Upper lobe of left lung (tissue), 6 donors: ENCODE data around the gene TNXB. TPM values are rescaled to one million over a fixed set of nuclear protein-coding genes. Genes with fewer than 3 reads are reported as not detected.
"Not testable (repeated sequence)": the region's sequence is repeated elsewhere in the genome, so short reads cannot be mapped to it uniquely, and the experiment has no call there.

Experiments
- ATAC-seq, 2 donors: fragments of 200-7000 bp; cut with Tn5 transposase; one replicate each; pipeline ENCODE4 v1.9.1; 2022; ENCODE audit warnings: mild to moderate bottlenecking in 2 of 2, moderate library complexity in 2 of 2; ENCODE audit not compliant: low FRiP score in 2 of 2
- DNase-seq, 2 donors: peaks; one replicate each; pipeline ENCODE4 v3.0.0-alpha.2; 2019 to 2020
- H3K27ac ChIP-seq, 4 donors: fragments of 200-600 bp; sonication (generic); one replicate each; pipeline ENCODE4 v1.5.1; 2016 to 2019
- H3K27me3 ChIP-seq, 4 donors: fragments of 200-600 bp; sonication (generic); one replicate each; pipeline ENCODE4 v1.5.1; 2017 to 2019
- H3K36me3 ChIP-seq, 4 donors: fragments of 200-600 bp; sonication (generic); one replicate each; pipeline ENCODE4 v1.5.1; 2016 to 2019
- H3K4me1 ChIP-seq, 4 donors: fragments of 200-600 bp; sonication (generic); one replicate each; pipeline ENCODE4 v1.5.1; 2018 to 2019
- H3K4me3 ChIP-seq, 4 donors: fragments of 200-600 bp; sonication (generic); one replicate each; pipeline ENCODE4 v1.5.1; 2017 to 2019; ENCODE audit warnings: mild to moderate bottlenecking in 2 of 4, moderate library complexity in 1 of 4
- H3K9me3 ChIP-seq, 4 donors: fragments of 200-600 bp; sonication (generic); one replicate each; pipeline ENCODE4 v1.5.1; 2018 to 2019
- WGBS, 2 donors: methylation state at CpG; one replicate each; pipeline ENCODE4 v1.1.5; 2017 to 2018; 5-methylcytosine and 5-hydroxymethylcytosine counted together
- total RNA-seq, 6 donors: library from RNA; depleted of rRNA in 4 of 6; stranded (reverse); fragments of >200 nt in 4 of 6; gene quantifications; one replicate each; pipeline versions ENCODE4 v1.1.0 to v1.2.1, GENCODE V29; 2016 to 2021
- donor health status: DM: no; HTN: no; CAD: no; lungs with moderate emphysema.
- donor health status: DM: no; HTN: yes; CAD: no; lungs with severe emphysema.

TNXB gene
- total RNA-seq, 6 donors from 2014 or later: 58.1 to 206 (median 151) TPM

DNA sequence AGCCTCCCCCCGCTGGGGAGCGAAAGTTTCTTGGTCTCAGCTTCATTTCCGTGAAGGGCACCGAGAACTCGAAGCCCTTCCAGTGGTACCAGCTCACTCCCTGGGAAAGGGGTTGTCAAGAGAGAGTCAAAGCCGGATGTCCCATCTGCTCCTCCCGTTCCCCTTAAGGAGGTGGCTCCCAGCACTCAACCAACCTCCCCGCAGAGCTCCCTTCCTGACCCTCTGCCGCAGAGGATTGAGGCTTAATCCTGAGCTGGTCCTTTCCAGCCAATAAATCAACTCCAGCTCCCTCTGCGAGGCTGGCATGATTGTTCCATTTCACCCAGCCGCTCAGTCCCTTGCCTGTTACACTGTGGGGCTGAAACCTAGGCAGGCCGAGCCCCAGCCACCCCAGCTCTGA is 100.5 kb downstream of the TNXB start:
- not testable (repeated sequence) for H3K27me3 ChIP-seq, H3K27ac ChIP-seq, H3K4me1 ChIP-seq, ATAC-seq, H3K9me3 ChIP-seq, H3K4me3 ChIP-seq, H3K36me3 ChIP-seq
- WGBS, 2 donors: 52 to 76% methylated on average over 3 to 8 of the region's 12 CpGs
- peak in 1 of 2 donors; percentile 7 for DNase-seq

DNA sequence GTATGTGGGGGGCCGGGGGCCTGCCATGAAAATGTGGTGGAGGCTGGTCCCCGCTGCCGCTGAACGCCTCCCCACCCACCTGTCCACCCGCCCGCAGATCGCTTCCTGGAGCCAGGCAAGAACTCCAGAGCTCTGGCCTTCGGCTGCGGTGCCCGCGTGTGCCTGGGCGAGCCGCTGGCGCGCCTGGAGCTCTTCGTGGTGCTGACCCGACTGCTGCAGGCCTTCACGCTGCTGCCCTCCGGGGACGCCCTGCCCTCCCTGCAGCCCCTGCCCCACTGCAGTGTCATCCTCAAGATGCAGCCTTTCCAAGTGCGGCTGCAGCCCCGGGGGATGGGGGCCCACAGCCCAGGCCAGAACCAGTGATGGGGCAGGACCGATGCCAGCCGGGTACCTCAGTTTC is 101.1 kb downstream of the TNXB start:
- peak in 1 of 2 donors; percentile 50 for DNase-seq
- not testable (repeated sequence) for H3K9me3 ChIP-seq, H3K36me3 ChIP-seq, H3K27me3 ChIP-seq, H3K27ac ChIP-seq, H3K4me3 ChIP-seq, ATAC-seq, H3K4me1 ChIP-seq
- no CpG with 5 or more reads among the region's 24 CpGs for WGBS, 2 donors

DNA sequence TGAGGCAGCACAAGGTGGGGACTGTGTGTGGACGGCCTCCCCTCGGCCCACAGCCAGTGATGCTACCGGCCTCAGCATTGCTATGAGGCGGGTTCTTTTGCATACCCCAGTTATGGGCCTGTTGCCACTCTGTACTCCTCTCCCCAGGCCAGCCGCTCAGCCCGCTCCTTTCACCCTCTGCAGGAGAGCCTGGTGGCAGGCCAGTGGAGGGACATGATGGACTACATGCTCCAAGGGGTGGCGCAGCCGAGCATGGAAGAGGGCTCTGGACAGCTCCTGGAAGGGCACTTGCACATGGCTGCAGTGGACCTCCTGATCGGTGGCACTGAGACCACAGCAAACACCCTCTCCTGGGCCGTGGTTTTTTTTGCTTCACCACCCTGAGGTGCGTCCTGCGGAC is 102.1 kb downstream of the TNXB start:
- H3K27me3 ChIP-seq, H3K4me3 ChIP-seq, ATAC-seq, H3K36me3 ChIP-seq, H3K27ac ChIP-seq, H3K9me3 ChIP-seq, H3K4me1 ChIP-seq: not testable (repeated sequence)
- WGBS, 2 donors: 83% methylated on average over 12 of the region's 12 CpGs; no CpG with 5 or more reads in 1 of the 2 donors
- peak in 1 of 2 donors; percentile 36 for DNase-seq

- H3K27ac ChIP-seq, H3K4me1 ChIP-seq, H3K36me3 ChIP-seq, H3K27me3 ChIP-seq, H3K9me3 ChIP-seq, H3K4me3 ChIP-seq, DNase-seq, ATAC-seq: not testable (repeated sequence)
- WGBS, 2 donors: 86 to 87% methylated on average over 7 to 8 of the region's 8 CpGs
Observed at GRCh38 chr6:32005991-32006529, 103.1 kb downstream of the TNXB start.

DNA sequence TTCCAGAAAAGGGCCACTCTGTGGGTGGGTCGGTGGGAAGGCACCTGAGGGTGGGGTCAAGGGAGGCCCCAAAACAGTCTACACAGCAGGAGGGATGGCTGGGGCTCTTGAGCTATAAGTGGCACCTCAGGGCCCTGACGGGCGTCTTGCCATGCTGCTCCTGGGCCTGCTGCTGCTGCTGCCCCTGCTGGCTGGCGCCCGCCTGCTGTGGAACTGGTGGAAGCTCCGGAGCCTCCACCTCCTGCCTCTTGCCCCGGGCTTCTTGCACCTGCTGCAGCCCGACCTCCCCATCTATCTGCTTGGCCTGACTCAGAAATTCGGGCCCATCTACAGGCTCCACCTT is 103.6 kb downstream of the TNXB start:
- not testable (repeated sequence) for H3K27ac ChIP-seq, H3K36me3 ChIP-seq, H3K4me3 ChIP-seq, H3K4me1 ChIP-seq, H3K9me3 ChIP-seq, ATAC-seq, H3K27me3 ChIP-seq
- DNase-seq: peak in 1 of 2 donors; percentile 64
- WGBS, 2 donors: 74 to 100% methylated on average over 1 to 9 of the region's 9 CpGs

DNA sequence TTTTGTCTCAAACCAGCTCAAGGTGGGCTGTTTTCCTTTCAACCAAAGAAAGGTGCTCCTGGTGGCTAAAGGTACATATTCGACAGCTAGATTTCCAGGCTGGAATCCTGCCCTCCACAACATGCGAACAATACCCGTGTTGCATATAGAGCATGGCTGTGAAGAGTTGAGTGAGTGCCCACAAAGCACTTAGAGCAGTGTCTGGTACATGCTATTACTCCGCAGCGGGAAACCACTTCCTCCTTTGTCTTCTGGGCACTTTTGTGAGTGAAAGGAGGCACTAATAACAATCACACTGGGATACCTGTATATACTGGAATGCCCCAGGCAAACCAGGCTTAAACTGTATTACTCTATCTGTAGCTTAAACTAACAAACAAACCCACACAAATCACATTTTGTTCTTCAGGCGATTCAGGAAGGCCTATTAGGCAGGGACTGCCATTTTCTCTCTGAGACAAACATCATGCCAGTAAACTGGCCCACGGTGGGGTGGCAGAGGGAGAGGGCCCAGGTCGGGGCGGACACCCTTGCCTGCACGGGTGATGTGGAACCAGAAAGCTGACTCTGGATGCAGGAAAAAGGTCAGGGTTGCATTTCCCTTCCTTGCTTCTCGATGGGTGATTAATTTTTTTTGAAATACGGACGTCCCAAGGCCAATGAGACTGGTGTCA is 104.1 kb downstream of the TNXB start:
- DNase-seq: peak in 1 of 2 donors; percentile 66
- ATAC-seq, H3K4me1 ChIP-seq, H3K36me3 ChIP-seq, H3K4me3 ChIP-seq, H3K9me3 ChIP-seq, H3K27me3 ChIP-seq, H3K27ac ChIP-seq: not testable (repeated sequence)
- WGBS, 2 donors: 58 to 60% methylated on average over 7 to 11 of the region's 13 CpGs

DNA sequence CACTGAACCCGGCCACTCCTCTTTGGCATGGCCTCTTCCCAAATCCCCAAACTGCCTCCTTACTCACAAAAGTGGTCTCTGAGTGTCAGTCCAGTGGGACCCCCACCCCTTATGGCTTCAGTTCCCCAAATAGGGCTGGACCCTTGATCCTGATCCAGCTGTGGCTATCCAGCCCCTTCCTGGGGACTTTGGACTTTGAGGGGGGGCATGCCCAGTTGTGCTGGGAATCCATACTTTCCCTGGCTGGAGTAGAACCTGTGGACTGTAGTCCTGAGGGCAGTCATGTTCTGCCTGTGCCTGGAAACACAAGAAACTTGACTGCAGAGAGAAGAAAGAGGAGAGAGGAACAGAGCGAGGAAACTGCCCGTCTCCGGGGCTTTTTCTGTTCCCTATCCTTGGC is 104.7 kb downstream of the TNXB start:
- not testable (repeated sequence) for H3K27ac ChIP-seq, DNase-seq, ATAC-seq, H3K27me3 ChIP-seq, H3K9me3 ChIP-seq, H3K4me1 ChIP-seq, H3K36me3 ChIP-seq, H3K4me3 ChIP-seq
- WGBS, 2 donors: 69 to 74% methylated on average over 3 to 4 of the region's 4 CpGs

DNA sequence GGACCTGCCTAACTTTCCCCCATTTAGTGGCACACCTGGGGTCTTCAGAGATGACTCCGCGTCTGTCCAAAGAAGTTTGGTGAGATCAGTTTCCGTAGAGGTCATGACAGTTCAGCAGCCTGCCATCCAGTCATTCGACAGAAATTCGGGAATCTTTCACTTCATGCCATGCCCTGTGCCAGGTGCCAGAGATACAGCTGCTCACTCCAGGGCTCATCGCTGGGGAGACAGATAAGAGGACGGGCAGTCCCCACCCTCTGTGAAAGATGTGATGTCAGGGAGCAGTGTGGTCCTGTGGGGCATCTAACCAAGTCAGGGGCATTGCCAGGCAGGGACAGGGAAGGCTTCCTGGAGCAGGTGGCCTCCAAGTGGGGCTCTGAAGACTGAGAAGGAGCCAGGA is 105.8 kb downstream of the TNXB start:
- H3K9me3 ChIP-seq, H3K4me3 ChIP-seq, DNase-seq, H3K4me1 ChIP-seq, H3K27me3 ChIP-seq, ATAC-seq, H3K36me3 ChIP-seq, H3K27ac ChIP-seq: not testable (repeated sequence)
- WGBS, 2 donors: no CpG with 5 or more reads among the region's 7 CpGs

GRCh38 chr6:32002546-32003268 is 106.4 kb downstream of the TNXB start:
- H3K4me3 ChIP-seq, H3K36me3 ChIP-seq, H3K27me3 ChIP-seq, H3K9me3 ChIP-seq, DNase-seq, H3K27ac ChIP-seq, H3K4me1 ChIP-seq: not testable (repeated sequence)
- whole genome bisulfite sequencing, 2 donors: no CpG with 5 or more reads among the region's 15 CpGs
- peak in 1 of 2 donors; percentile 61 for ATAC-seq

- H3K4me3 ChIP-seq, ATAC-seq, H3K27ac ChIP-seq, H3K27me3 ChIP-seq, H3K9me3 ChIP-seq, H3K4me1 ChIP-seq, H3K36me3 ChIP-seq: not testable (repeated sequence)
- peak in 1 of 2 donors; percentile 44 for DNase-seq
- 80 to 100% methylated on average over 1 to 3 of the region's 6 CpGs for WGBS, 2 donors
Observed at GRCh38 chr6:31996385-31996784, 112.8 kb downstream of the TNXB start.

DNA sequence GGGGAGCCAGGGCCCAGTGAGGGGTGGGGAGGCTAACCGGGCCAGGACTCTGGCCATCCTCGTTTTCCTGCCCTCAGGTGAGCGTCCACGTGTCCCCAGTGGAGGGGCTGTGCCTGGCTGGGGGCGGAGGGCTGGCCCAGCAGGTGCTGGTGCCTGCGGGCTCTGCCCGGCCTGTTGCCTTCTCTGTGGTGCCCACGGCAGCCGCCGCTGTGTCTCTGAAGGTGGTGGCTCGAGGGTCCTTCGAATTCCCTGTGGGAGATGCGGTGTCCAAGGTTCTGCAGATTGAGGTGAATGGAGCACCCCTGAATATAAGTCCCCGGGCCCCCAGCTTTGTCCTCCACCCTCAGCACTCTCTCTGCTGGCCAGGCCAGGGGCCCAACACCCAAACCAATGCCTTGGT is 114.7 kb downstream of the TNXB start:
- DNase-seq: peak in 1 of 2 donors; percentile 73
- not testable (repeated sequence) for H3K4me1 ChIP-seq, H3K27me3 ChIP-seq, H3K4me3 ChIP-seq, H3K36me3 ChIP-seq, H3K27ac ChIP-seq, H3K9me3 ChIP-seq
- WGBS, 2 donors: no CpG with 5 or more reads among the region's 14 CpGs
- ATAC-seq: peak in 1 of 2 donors; percentile 7
